ENCODE data around the gene DNAJC12.
"Not testable (repeated sequence)": the region's sequence is repeated elsewhere in the genome, so short reads cannot be mapped to it uniquely, and the experiment has no call there.

The DNAJC12 gene

GRCh38 chr10:67839951-67840350 is 2.0 kb upstream of the DNAJC12 start:
- DNase-seq (ENCODE audit: low read depth), result peak; percentile 15

GRCh38 chr10:67839511-67839910 is 1.5 kb upstream of the DNAJC12 start:
- DNase-seq (ENCODE audit: low read depth), result not testable (repeated sequence)

DNA sequence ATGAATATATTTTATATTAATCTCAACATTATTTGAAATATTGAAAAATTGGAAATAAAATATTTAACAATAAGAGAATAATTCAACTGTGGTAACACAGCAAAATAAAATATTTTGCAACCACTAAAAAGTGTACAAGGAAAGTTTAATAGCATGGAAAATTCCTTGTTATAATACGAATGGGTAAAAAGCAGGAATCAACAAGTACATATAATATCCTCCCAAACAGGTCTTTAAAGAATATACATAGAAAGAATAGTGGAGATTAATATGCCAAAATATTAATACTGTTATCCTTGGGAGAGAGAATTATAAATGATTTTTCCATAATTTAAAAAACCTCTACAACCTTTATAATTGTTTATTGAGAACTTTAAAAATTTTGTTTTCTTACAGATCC is 1.0 kb downstream of the DNAJC12 start:
- no peak for DNase-seq (ENCODE audit: low read depth)

DNA sequence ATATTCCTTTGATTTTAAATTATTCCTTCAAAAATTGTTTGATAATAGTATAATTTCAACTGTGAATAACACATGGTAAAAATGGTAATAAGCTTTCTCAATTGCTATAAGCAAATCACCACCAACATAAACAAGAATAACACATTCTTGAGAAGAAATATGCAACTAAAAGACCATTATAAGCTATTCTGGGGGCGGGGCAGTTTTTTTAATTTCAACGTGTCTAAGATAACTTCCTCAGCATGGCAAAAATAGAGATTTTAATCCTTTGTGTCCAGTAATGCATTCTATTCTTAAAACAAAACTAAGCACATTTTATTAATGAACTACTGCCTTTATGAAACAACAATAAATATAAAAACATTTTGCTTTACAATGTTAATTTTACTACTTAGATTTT is 1.5 kb downstream of the DNAJC12 start:
- no peak for DNase-seq (ENCODE audit: low read depth)

DNA sequence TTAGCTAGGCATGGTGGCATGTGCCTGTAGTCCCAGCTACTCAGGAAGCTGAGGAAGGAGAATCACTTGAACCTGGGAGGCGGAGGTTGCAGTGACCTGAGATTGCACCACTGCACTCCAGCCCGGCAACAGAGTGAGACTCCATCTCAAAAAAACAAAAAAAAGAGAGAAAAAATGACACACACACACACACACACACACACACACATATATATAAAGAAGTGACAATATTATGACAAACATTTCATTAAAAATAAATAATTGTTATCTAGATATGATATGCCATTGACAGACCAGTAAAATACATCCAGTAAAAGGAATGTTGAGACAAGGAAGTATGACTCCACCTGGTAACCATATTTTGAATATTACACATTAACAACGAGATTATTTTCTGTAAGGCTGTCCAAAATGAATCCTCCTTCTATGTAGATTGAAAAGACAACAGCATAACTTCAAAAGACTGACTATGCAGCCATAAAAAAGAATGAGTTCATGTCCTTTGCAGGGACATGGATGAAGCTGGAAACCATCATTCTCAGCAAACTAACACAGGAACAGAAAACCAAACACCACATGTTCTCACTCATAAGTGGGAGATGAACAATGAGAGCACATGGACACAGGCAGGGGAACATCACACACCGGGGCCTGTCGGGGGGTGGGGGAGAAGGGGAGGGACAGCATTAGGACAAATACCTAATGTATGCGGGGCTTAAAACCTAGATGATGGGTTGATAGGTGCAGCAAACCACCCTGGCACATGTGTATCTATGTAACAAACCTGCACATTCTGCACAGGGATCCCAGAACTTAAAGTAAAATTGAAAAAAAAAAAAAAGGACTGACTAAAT is 2.2 kb downstream of the DNAJC12 start:
- DNase-seq (ENCODE audit: low read depth), result not testable (repeated sequence)

GRCh38 chr10:67834375-67834774 is 3.6 kb downstream of the DNAJC12 start:
- DNase-seq (ENCODE audit: low read depth), result no peak

DNA sequence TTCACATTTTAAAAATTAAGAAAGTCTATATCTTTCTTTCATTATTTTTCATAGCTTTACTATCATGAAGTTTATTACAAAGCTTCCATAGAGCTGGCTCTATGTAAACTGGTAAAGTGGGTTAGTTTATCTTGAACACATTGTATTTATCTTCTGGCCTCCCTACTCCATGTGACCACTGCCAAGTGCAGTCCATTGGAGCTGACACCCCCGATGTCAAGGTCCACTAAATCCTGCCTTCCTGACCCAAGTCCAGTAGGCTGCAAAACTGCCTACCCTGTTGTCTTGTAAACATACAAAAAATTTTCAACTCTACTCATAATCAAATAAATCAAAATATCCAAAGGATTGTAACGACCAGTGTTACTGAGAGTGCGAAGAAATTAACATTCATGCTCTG is 10.2 kb downstream of the DNAJC12 start:
- DNase-seq (ENCODE audit: low read depth), result no peak

GRCh38 chr10:67819768-67820204 is 18.2 kb downstream of the DNAJC12 start:
- DNase-seq (ENCODE audit: low read depth), result no peak

GRCh38 chr10:67818323-67818722 is 19.7 kb downstream of the DNAJC12 start:
- no peak for DNase-seq (ENCODE audit: low read depth)

GRCh38 chr10:67816719-67817118 is 21.3 kb downstream of the DNAJC12 start:
- no peak for DNase-seq (ENCODE audit: low read depth)

DNA sequence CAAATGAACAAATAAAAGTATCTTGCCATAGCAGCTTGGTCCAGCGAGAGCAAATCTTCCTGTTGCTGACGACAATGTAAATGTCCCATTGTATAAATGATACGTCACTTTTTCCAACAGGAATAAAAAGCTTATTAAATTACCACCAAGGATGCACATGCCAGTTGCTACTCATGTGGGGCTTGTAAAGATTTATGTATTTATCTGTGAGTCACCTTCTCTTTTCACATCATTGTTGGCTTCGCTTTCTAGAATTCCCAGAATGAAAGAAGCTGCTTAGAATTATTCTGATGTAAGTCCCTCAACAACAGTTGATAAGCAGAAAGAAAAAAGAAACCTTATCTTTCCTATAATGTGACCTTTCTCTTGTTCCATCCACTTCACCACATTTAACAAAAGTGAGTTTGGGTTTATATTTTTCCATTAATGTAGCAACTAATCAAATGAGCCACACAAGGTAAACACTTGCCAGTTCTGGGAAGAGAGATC is 22.4 kb downstream of the DNAJC12 start:
- peak; percentile 46 for DNase-seq (ENCODE audit: low read depth)

GRCh38 chr10:67812007-67812406 is 26.0 kb downstream of the DNAJC12 start:
- DNase-seq (ENCODE audit: low read depth), result no peak

DNA sequence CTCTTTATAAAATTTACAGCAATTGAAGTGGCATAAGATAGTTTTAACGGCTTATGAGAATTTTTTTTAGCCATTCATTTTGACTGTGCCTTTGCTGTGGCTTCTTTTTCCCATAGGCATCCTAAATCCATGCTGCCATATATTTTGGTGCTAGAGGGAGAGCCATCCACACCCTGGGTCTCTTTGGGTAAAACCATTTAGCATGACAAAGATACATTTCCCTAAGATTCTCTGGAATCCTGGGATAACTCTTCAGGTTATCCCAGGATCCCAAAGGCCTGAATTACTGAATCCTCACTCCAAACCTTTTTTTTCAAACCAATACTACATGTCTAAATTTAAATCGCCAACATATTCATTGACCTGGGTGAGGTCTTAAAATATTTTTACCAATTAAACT is 28.9 kb downstream of the DNAJC12 start:
- no peak for DNase-seq (ENCODE audit: low read depth)

GRCh38 chr10:67808704-67809103 is 29.3 kb downstream of the DNAJC12 start:
- no peak for DNase-seq (ENCODE audit: low read depth)

DNA sequence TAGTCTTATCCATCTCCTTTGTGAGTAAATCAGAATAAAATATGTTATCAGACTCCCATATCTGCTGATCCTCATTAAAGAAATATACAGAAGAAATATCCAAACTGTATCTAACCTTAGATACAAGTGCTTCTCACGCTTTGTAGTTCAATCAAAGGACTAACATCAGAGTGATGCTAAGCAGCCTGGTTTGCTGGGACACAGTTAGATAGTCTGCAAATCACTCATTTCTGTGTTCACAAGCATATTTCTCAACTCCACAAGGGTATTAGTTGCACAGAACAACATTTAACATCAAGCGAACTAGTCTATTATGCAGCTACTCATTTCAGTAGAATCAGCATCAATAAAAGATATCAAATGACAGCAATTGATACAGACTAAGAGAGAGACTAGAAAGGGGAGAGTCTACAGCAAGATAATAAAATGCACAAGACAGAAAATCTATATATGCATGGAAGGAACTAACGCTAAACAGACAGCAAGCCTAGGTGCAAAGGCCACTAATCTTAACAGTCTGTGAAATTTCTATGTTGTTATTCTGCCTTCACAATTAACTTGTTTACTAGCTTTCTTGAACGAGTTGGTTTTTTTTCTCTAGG is 30.0 kb downstream of the DNAJC12 start:
- no peak for DNase-seq (ENCODE audit: low read depth)

- DNase-seq (ENCODE audit: low read depth), result no peak
These were observed 33.7 kb downstream of the DNAJC12 start for GRCh38 chr10:67804395-67804678.

DNA sequence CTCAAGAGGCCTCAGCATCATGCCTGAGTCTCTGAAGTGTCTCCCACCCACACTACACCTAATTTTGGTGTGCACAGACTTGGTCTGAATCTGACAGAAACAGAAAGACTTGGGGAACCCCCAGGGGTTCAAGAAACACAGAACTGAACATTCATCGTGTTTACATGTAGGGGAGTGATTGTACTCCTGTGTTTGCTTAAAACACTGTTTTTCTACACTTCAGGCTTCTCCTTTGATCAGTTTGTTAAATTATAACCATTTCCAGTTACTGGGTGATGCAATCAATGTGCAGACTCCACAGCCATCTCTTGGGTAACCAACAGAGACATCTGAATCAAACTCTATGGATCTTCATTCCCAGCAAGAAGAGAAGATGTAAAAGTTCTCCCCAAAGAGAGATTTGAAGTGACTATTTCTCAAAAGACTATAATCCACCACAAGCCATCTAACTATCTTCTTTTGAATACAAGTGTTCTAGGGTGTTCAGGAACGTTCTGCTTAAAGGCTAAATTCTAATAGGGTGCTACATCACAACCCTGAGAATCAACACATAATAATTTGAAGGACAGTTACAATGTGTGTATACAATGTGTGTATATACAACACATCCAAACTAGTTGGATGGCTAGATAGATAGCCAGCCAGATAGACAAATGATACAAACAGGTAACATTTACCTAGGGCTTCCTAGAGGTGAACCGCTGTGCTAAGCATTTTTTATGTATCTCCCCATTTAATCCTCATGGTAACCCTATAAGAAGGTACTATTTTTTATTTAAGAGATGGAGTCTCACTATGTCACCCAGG is 34.2 kb downstream of the DNAJC12 start:
- no peak for DNase-seq (ENCODE audit: low read depth)

- DNase-seq (ENCODE audit: low read depth), result peak; percentile 25
These were observed 35.0 kb downstream of the DNAJC12 start for GRCh38 chr10:67802767-67803538.

DNA sequence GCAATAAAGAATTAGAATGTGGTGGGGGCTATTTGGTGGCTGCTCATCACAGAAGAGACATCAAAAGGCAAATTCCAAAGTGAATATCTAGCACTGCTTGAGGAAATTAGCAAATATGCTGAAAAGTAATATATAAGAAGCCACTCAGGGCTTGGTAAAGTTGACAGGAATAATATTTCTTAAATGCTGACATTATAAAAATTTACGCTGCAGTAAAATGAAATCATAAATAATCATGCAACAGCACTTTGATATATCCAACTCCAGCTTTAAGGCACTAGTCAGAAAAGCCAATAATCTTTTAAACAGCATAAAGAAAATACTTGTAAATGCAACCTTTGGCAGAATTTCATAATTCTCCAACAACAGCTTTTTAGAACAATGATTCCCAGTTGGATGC is 36.9 kb downstream of the DNAJC12 start:
- DNase-seq (ENCODE audit: low read depth), result no peak

- DNase-seq (ENCODE audit: low read depth), result no peak
These were observed 43.0 kb downstream of the DNAJC12 start for GRCh38 chr10:67794909-67795460.

DNA sequence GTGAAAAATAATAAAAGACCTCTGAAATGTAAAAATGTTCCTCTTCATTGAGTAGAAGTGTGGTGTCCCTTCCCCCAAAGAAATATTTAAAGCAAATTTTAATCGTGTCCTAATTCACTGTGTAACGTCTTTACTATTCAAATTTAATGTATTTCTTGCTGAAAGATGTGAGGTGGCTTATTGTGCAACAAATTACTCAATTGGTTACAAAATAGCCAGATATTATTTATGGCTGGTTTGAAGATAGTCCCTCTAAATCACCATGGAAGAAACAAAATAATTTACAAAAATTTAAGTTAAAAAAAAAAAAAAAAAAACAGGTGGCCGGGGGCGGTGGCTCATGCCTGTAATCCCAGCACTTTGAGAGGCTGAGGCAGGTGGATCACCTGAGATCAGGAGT is 43.7 kb downstream of the DNAJC12 start:
- peak; percentile 51 for DNase-seq (ENCODE audit: low read depth)

GRCh38 chr10:67793313-67793712 is 44.7 kb downstream of the DNAJC12 start:
- DNase-seq (ENCODE audit: low read depth), result peak; percentile 65
